Measurements from ENCODE around the gene RPTOR. TPM values are rescaled to one million over a fixed set of nuclear protein-coding genes. Genes with fewer than 3 reads are reported as not detected.

Gene RPTOR
- total and polyA plus RNA-seq, 10 of the 15 experiments (the other 5 are each of a cell fraction or from before 2014, with no cell fraction given) = 0.18 to 32.1 (median 7.8) TPM

- ATAC-seq (no peak), FAIRE-seq (no peak), DNase-seq (ENCODE audit: low read depth, low spot score) (no peak)
- H3K27ac ChIP-seq (ENCODE audit: control insufficient read depth, insufficient read depth) = no peak overlapping the region
- ChIA-PET CTCF (interaction anchor here (1.1 to 1.2 kb wide), 2 partner anchors 9 to 558 kb away, joined by 3 to 4 read pairs; no protein-coding TSS in a partner anchor), RAD21 (ENCODE audit: unreplicated experiment) (interaction anchor here (1.7 kb wide), 1 partner anchor 557 kb away, joined by 3 read pairs; no protein-coding TSS in a partner anchor), SMC1A (ENCODE audit: uncharacterized antibody, unreplicated experiment) (no interaction called here), POLR2A (no interaction called here)
- in situ Hi-C loops (cut with MboI) (loop anchor here (5.0 kb wide), 1 partner anchor 557 kb away; no protein-coding TSS in a partner anchor), intact Hi-C loops (cut with micrococcal nuclease; ENCODE audit: unreplicated experiment) (loop anchor here (5.0 kb wide), 1 partner anchor 407 kb away; no protein-coding TSS in a partner anchor)
- no TSS peak for BruUV-seq (replicated peaks)
- WGBS (ENCODE audit: insufficient coverage, insufficient replicate concordance, low lambda C conversion rate, missing lambda C conversion rate) = 42% methylated on average over 7 of the region's 7 CpGs
- no peak overlapping the region for H3K9ac ChIP-seq (ENCODE audit: control insufficient read depth, insufficient read depth, low read length)
- TF ChIP-seq SMARCA5 (IDR thresholded peaks at IDR 0.05) (no peak), EGR1 (IDR thresholded peaks at IDR 0.05; ENCODE audit: borderline replicate concordance in 1 of 2, low read depth in 2 of 2, low read length in 2 of 2) (no peak), ZNF217 (IDR thresholded peaks at IDR 0.05) (no peak), CHD1 (IDR thresholded peaks at IDR 0.05; ENCODE audit: low read depth, low read length) (no peak), CBX5 (IDR thresholded peaks at IDR 0.05; ENCODE audit: low read depth) (no peak), MYB (IDR thresholded peaks at IDR 0.05; ENCODE audit: borderline replicate concordance, low read depth, low read length) (no peak), BMI1 (IDR thresholded peaks at IDR 0.05; ENCODE audit: borderline replicate concordance) (no peak), STAT3 (IDR thresholded peaks at IDR 0.05; ENCODE audit: low read depth, low read length) (no peak), TCF12 (IDR thresholded peaks at IDR 0.05; ENCODE audit: low read depth, low read length) (no peak), NR2C1 (IDR thresholded peaks at IDR 0.05) (no peak), MTA2 (IDR thresholded peaks at IDR 0.05; ENCODE audit: low read depth) (no peak), NRF1 (conservative IDR thresholded peaks at IDR 0.05; ENCODE audit: low read depth, low read length) (no peak), PBX3 (IDR thresholded peaks at IDR 0.05; ENCODE audit: insufficient replicate concordance, low read depth, low read length) (no peak)
- H3K4me3 ChIP-seq = no peak overlapping the region
- H4K20me1 ChIP-seq (ENCODE audit: control insufficient read depth, insufficient read depth) = no peaks in the 10 kb centered on the region
- H3K9me3 ChIP-seq (replicated peaks; ENCODE audit: control insufficient read depth, insufficient read depth, low read length) = no peaks in the 10 kb centered on the region
- H3K4me1 ChIP-seq (ENCODE audit: control insufficient read depth, insufficient read depth, low read length) = peaks cover 5% of the 10 kb centered on the region
- H2AFZ ChIP-seq (ENCODE audit: control insufficient read depth, low read depth, low read length) = no peak overlapping the region
- no peak overlapping the region for H3K4me2 ChIP-seq (ENCODE audit: control insufficient read depth, insufficient read depth)
- no peaks in the 10 kb centered on the region for H3K79me2 ChIP-seq (ENCODE audit: control insufficient read depth, insufficient read depth, low read length)
- H3K27me3 ChIP-seq (replicated peaks in 1 of 2; ENCODE audit: control insufficient read depth in 2 of 2, insufficient read depth in 2 of 2, low read length in 1 of 2) = peaks cover 0 to 3% of the 10 kb centered on the region in 2 experiments; a peak in 2 of 4 replicates
- no peaks in the 10 kb centered on the region for H3K36me3 ChIP-seq (ENCODE audit: control insufficient read depth in 2 of 2, insufficient read depth in 2 of 2, low read length in 1 of 2)
Measured at GRCh38 chr17:80984749-80985148, 440.1 kb downstream of the RPTOR start.
